Activated CD8-positive, alpha-beta T cell treated with anti-CD3 and anti-CD28 coated beads for 36 hours (primary cell): Measurements from ENCODE around the gene CATSPERZ. TPM values are rescaled to one million over a fixed set of nuclear protein-coding genes. Genes with fewer than 3 reads are reported as not detected.

Source experiments
- ATAC-seq: fragments of 200-7000 bp; cut with Tn5 transposase; one replicate; pipeline ENCODE4 v1.10.0; 2021; ENCODE audit warnings: mild to moderate bottlenecking, moderate library complexity
- CTCF ChIA-PET: fragments of 350-600 bp; sonication (Branson Sonifier 250); formaldehyde crosslinking; loops from one replicate; lab custom pipeline; 2021; ENCODE audit warnings: antibody characterized with exemption; lab: Charles Lee
- POLR2A ChIA-PET: fragments of 350-600 bp; sonication (Branson Sonifier 250); formaldehyde crosslinking; loops from one replicate; lab custom pipeline; 2021; ENCODE audit warnings: antibody characterized with exemption; lab: Charles Lee
- DNase-seq: peaks from one replicate; pipeline ENCODE4 v3.0.0-alpha.2; 2020
- H3K27ac Mint-ChIP-seq: one replicate; pipeline ENCODE4 v1.8.0; 2021; ENCODE audit warnings: mild to moderate bottlenecking, mixed read lengths
- H3K27me3 Mint-ChIP-seq: one replicate; pipeline ENCODE4 v1.8.0; 2021; ENCODE audit warnings: mixed read lengths
- H3K36me3 Mint-ChIP-seq: one replicate; pipeline ENCODE4 v1.8.0; 2021; ENCODE audit warnings: low read depth, mixed read lengths
- H3K4me1 Mint-ChIP-seq: one replicate; pipeline ENCODE4 v1.8.0; 2021; ENCODE audit warnings: low read depth, mixed read lengths
- H3K4me3 Mint-ChIP-seq: one replicate; pipeline ENCODE4 v1.8.0; 2021; ENCODE audit warnings: mild to moderate bottlenecking, moderate library complexity, mixed read lengths
- H3K9me3 Mint-ChIP-seq: one replicate; pipeline ENCODE4 v1.8.0; 2021; ENCODE audit warnings: mixed read lengths
- intact Hi-C: fragments of 100-400 bp; cut with micrococcal nuclease; formaldehyde crosslinking; loops from one replicate; pipeline ENCODE4 v1.10.0; 2022
- total RNA-seq, 2 experiments: library from RNA; stranded (reverse); gene quantifications; one replicate each; pipeline ENCODE4 v1.2.3, GENCODE V29; 2021
- TF ChIP-seq, protein P1 (sequence below): fragments of 200-600 bp; IDR thresholded peaks from one replicate; pipeline ENCODE4 v1.8.0; 2022; ENCODE audit warnings: antibody characterized with exemption, mild to moderate bottlenecking

Gene CATSPERZ
- total RNA-seq, 2 experiments from 2014 or later, result 0.52 TPM; not detected in 1

DNA sequence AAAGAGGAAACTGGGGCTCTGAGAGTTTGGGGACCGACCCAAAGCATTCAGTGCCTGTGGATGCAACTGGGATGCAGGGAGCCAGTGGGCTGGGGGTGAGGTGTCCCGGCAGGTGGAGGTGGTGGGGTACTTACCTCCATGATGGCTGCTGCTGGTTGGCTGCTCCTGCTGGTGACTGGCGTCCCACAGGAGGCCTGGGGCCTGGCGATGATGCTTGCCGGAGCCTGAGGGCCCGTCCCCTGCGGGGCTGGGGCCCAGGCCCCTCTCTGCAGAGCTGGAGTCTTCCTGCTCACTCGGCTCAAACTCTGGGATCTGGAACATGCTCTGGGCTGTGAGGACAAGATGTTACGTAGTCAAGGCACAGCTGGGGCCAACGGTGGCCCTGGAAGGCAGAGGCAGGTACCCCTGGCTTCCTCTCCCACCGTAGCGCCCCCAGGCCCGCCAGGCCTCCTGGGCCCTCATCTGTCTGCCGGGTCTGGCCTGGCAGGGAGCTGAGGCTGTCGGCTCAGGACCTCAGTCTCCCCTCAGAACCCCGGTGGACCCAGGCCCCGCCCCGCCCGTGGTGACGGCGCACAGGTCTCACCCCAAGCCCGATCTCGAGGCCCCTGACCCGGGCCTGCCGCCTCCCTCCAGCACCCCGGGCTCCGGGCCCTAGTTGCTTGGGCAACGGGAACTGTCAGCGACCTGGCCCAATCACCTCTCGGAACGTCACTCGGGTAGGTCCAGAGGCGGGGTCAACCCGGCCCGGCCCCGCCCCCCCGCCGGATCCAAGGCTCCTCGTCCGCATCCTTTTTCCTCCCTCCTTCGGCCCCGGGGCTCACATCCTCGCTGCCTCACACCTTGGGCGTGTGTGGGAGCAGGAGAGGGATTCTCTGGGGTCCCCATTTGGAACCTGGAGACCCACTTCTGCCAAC, 15.9 kb upstream of the CATSPERZ start, which contains the start of gene BAD:
Gene BAD (minus strand): TSS at position 618 of the 914 bp plus-strand sequence. CDS start 297 bp downstream, at position 321.
- peaks cover 6% of the 10 kb centered on the region for H3K36me3 Mint-ChIP-seq
- intact Hi-C loops, result no loop called here
- ChIA-PET POLR2A (interaction anchor here (0.9 to 4.7 kb wide), 15 partner anchors 8 to 98 kb away, joined by 3 to 47 read pairs (median 4); partner anchors contain the start of genes CATSPERZ, ESRRA, NUDT22 and PRDX5), CTCF (interaction anchor here (0.7 to 8.1 kb wide), 9 partner anchors 12 to 80 kb away, joined by 3 to 77 read pairs (median 4); partner anchors contain the start of genes CATSPERZ, ESRRA, PRDX5 and TRMT112)
- no peaks in the 10 kb centered on the region for H3K27me3 Mint-ChIP-seq
- ATAC-seq, result peak; percentile 87
- peak within 1 kb of the TSS; percentile 88 for H3K27ac Mint-ChIP-seq
- H3K9me3 Mint-ChIP-seq, result no peaks in the 10 kb centered on the region
- peak within 1 kb of the TSS; percentile 80 for H3K4me3 Mint-ChIP-seq
- DNase-seq, result peak; percentile 95
- TF ChIP-seq, protein P1, sequence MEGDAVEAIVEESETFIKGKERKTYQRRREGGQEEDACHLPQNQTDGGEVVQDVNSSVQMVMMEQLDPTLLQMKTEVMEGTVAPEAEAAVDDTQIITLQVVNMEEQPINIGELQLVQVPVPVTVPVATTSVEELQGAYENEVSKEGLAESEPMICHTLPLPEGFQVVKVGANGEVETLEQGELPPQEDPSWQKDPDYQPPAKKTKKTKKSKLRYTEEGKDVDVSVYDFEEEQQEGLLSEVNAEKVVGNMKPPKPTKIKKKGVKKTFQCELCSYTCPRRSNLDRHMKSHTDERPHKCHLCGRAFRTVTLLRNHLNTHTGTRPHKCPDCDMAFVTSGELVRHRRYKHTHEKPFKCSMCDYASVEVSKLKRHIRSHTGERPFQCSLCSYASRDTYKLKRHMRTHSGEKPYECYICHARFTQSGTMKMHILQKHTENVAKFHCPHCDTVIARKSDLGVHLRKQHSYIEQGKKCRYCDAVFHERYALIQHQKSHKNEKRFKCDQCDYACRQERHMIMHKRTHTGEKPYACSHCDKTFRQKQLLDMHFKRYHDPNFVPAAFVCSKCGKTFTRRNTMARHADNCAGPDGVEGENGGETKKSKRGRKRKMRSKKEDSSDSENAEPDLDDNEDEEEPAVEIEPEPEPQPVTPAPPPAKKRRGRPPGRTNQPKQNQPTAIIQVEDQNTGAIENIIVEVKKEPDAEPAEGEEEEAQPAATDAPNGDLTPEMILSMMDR, result no peak
- peaks cover 15% of the 10 kb centered on the region for H3K4me1 Mint-ChIP-seq

DNA sequence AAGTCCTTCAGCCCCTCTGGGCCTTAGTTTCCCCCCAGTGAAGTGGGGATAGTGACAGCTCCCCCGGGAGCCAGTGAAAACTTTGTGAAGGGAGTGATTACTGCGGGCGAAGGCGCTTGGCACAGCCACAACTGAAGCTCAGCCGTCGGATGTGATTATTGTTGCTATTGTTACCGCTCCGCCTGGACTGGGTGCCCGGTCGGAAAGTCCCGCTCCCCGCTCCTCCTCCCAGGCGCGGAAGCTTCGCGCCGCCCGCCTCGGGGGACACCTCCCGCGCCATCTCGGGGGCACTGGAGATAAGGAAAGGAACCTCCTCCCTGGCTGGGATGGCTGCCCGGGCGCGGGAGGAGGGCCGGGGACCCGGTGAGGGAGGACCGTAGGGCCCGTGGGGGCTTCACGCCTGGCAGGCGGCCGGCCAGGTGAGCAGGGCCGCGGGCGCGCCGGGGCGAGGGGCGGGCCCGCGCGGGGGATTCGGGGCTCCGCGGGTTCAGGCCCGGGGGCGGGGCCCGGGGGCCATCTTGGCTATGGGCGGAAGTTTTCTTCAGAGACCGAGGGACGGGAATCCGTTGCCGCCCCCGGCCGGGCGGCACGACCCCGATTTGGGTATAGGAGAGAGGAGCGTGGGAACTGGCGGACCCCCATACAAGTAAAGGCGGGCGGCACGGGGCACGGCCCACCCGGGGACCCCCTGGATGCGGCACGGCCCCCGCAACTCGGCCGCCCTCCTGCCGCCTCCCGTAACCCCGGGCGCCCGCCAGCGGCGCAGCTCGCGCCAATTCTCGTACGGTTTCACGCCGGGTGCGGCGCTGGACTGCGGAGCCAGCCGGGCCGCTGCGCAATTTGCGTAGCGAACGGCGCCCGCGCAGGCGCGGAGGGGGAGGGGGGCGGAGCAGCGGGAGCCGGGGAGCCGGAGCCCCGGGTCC, 14.9 kb upstream of the CATSPERZ start, which contains the start of gene GPR137:
Gene GPR137 (plus strand): TSS at position 887 of the 923 bp plus-strand sequence. CDS start 677 bp downstream, outside the sequence.
- intact Hi-C loops, result no loop called here
- H3K9me3 Mint-ChIP-seq, result no peaks in the 10 kb centered on the region
- peaks cover 6% of the 10 kb centered on the region for H3K36me3 Mint-ChIP-seq
- H3K27me3 Mint-ChIP-seq, result no peaks in the 10 kb centered on the region
- H3K27ac Mint-ChIP-seq, result peak within 1 kb of the TSS; percentile 88
- POLR2A ChIA-PET, result interaction anchor here (1.0 to 4.7 kb wide), 11 partner anchors 9 to 99 kb away, joined by 3 to 47 read pairs (median 4); partner anchors contain the start of genes ESRRA, NUDT22, PRDX5 and STIP1
- H3K4me1 Mint-ChIP-seq, result peaks cover 15% of the 10 kb centered on the region
- TF ChIP-seq, protein P1, result no peak
- H3K4me3 Mint-ChIP-seq, result peak within 1 kb of the TSS; percentile 80
- DNase-seq (peak; percentile 89), ATAC-seq (peak; percentile 65)
- CTCF ChIA-PET, result interaction anchor here (0.8 to 8.1 kb wide), 6 partner anchors 13 to 81 kb away, joined by 3 to 77 read pairs (median 4); partner anchors contain the start of genes CATSPERZ, ESRRA, PRDX5 and TRMT112

DNA sequence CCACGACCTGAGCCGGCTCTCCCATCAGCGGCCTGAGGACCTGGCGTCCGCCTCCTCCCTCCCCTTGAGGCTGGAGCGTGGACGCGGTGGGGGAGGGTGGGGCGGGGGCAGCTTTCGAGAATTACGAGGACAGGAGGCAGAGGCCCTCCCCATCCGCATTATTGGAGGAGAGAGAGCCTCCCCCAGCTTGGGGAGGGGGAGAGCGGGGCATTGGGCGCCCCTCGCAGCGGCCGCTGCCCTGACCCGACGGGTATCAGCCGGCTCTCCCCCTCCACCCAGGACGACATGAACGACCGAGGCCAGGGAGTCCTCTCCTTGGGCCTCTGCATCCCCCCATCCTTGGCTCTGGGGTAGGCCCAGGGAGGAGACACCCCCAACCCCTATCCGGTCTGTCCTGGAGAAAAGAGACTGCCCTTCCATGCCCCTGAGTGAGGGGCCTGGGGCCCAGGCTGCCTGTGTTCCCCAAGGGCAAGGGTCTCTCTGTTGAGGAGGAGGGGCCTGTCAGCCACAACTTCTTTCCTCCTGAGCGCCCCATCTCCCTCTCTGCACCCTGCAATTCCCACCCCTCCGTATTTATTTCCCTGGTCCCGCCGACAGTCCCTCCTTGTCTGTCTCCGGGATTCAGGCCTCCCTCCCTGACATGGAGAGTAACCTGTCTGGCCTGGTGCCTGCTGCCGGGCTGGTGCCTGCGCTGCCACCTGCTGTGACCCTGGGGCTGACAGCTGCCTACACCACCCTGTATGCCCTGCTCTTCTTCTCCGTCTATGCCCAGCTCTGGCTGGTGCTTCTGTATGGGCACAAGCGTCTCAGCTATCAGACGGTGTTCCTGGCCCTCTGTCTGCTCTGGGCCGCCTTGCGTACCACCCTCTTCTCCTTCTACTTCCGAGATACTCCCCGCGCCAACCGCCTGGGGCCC, 14.0 kb upstream of the CATSPERZ start:
- Mint-ChIP-seq H3K27me3 (peaks cover 9% of the 10 kb centered on the region), H3K27ac (peak overlapping the region; percentile 55), H3K4me3 (peak overlapping the region; percentile 80), H3K9me3 (no peaks in the 10 kb centered on the region), H3K36me3 (peaks cover 6% of the 10 kb centered on the region), H3K4me1 (peaks cover 18% of the 10 kb centered on the region)
- intact Hi-C loops, result no loop called here
- DNase-seq (peak; percentile 49), ATAC-seq (no peak)
- POLR2A ChIA-PET, result interaction anchor here (1.7 to 4.7 kb wide), 3 partner anchors 9 to 19 kb away, joined by 6 to 47 read pairs (median 6); partner anchors contain the start of gene ESRRA
- CTCF ChIA-PET, result interaction anchor here (1.7 to 8.1 kb wide), 2 partner anchors 14 to 17 kb away, joined by 5 to 77 read pairs; partner anchors contain the start of genes CATSPERZ and ESRRA
- TF ChIP-seq, protein P1, result peak; percentile 17

DNA sequence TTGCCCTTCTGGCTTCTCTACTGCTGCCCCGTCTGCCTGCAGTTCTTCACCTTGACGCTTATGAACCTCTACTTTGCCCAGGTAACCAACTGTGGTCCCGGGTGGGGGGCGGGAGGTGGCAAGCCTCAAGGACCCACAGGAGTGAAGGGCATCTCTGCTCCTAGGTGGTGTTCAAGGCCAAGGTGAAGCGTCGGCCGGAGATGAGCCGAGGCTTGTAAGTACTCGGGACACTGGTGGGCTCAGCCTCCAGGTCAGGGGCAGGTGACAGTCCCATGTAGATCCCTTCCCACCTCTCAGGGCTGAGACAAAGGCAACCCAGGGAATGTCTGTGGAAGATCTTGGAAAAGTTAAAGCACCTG, 13.4 kb upstream of the CATSPERZ start:
- peaks cover 18% of the 10 kb centered on the region for H3K4me1 Mint-ChIP-seq
- peak overlapping the region; percentile 55 for H3K27ac Mint-ChIP-seq
- peaks cover 4% of the 10 kb centered on the region for H3K36me3 Mint-ChIP-seq
- ChIA-PET POLR2A (interaction anchor here (1.4 to 1.7 kb wide), 2 partner anchors 16 to 18 kb away, joined by 6 read pairs; partner anchors contain the start of gene ESRRA), CTCF (interaction anchor here (8.1 kb wide), 1 partner anchor 16 kb away, joined by 77 read pairs; the partner anchor contains the start of genes CATSPERZ and ESRRA)
- ATAC-seq (no peak), DNase-seq (no peak)
- H3K4me3 Mint-ChIP-seq, result peak overlapping the region; percentile 80
- TF ChIP-seq, protein P1, result no peak
- H3K27me3 Mint-ChIP-seq, result peaks cover 9% of the 10 kb centered on the region
- intact Hi-C loops, result no loop called here
- H3K9me3 Mint-ChIP-seq, result no peaks in the 10 kb centered on the region
